ENCODE results near the gene WWOX.

WWOX gene

GRCh38 chr16:78985716-78986605, 886.5 kb downstream of the WWOX start:
- H3K9ac ChIP-seq (ENCODE audit: low read length in 2 of 2), result no peak overlapping the region
- H3K27ac ChIP-seq (ENCODE audit: low read length), result no peak overlapping the region
- no peaks in the 10 kb centered on the region for H3K36me3 ChIP-seq (ENCODE audit: control insufficient read depth in 2 of 2, insufficient read depth in 2 of 2, low read length in 2 of 2)
- H3K9me3 ChIP-seq (ENCODE audit: control insufficient read depth in 2 of 2, low read length in 2 of 2), result peaks cover 0 to 6% of the 10 kb centered on the region in 2 donors
- peaks cover 6% of the 10 kb centered on the region for H3K4me1 ChIP-seq (ENCODE audit: control insufficient read depth, insufficient read depth, low read length)
- no peaks in the 10 kb centered on the region for H3K27me3 ChIP-seq (ENCODE audit: control insufficient read depth in 1 of 2, insufficient read depth in 2 of 2, low read length in 2 of 2)
- no peak overlapping the region for H3K4me3 ChIP-seq (ENCODE audit: low read length in 2 of 2)

- Histone ChIP-seq H3K4me3 (ENCODE audit: low read length in 2 of 2) (no peak overlapping the region), H3K27me3 (ENCODE audit: control insufficient read depth in 1 of 2, insufficient read depth in 2 of 2, low read length in 2 of 2) (no peaks in the 10 kb centered on the region), H3K36me3 (ENCODE audit: control insufficient read depth in 2 of 2, insufficient read depth in 2 of 2, low read length in 2 of 2) (no peaks in the 10 kb centered on the region), H3K27ac (ENCODE audit: low read length) (no peak overlapping the region), H3K4me1 (ENCODE audit: control insufficient read depth, insufficient read depth, low read length) (peaks cover 6% of the 10 kb centered on the region), H3K9ac (ENCODE audit: low read length in 2 of 2) (no peak overlapping the region), H3K9me3 (ENCODE audit: control insufficient read depth in 2 of 2, low read length in 2 of 2) (peaks cover 0 to 6% of the 10 kb centered on the region in 2 donors)
These were observed 888.2 kb downstream of the WWOX start for GRCh38 chr16:78987666-78988065.

GRCh38 chr16:78988361-78988969, 889.0 kb downstream of the WWOX start:
- Histone ChIP-seq H3K27me3 (ENCODE audit: control insufficient read depth in 1 of 2, insufficient read depth in 2 of 2, low read length in 2 of 2) (no peaks in the 10 kb centered on the region), H3K9ac (ENCODE audit: low read length in 2 of 2) (no peak overlapping the region), H3K27ac (ENCODE audit: low read length) (no peak overlapping the region), H3K9me3 (ENCODE audit: control insufficient read depth in 2 of 2, low read length in 2 of 2) (peaks cover 0 to 2% of the 10 kb centered on the region in 2 donors), H3K36me3 (ENCODE audit: control insufficient read depth in 2 of 2, insufficient read depth in 2 of 2, low read length in 2 of 2) (no peaks in the 10 kb centered on the region), H3K4me3 (ENCODE audit: low read length in 2 of 2) (no peak overlapping the region), H3K4me1 (ENCODE audit: control insufficient read depth, insufficient read depth, low read length) (peaks cover 6% of the 10 kb centered on the region)

- Histone ChIP-seq H3K4me3 (ENCODE audit: low read length in 2 of 2) (no peak overlapping the region), H3K4me1 (ENCODE audit: control insufficient read depth, insufficient read depth, low read length) (peaks cover 6% of the 10 kb centered on the region), H3K27ac (ENCODE audit: low read length) (no peak overlapping the region), H3K9me3 (ENCODE audit: control insufficient read depth in 2 of 2, low read length in 2 of 2) (no peaks in the 10 kb centered on the region), H3K9ac (ENCODE audit: low read length in 2 of 2) (no peak overlapping the region), H3K27me3 (ENCODE audit: control insufficient read depth in 1 of 2, insufficient read depth in 2 of 2, low read length in 2 of 2) (no peaks in the 10 kb centered on the region), H3K36me3 (ENCODE audit: control insufficient read depth in 2 of 2, insufficient read depth in 2 of 2, low read length in 2 of 2) (no peaks in the 10 kb centered on the region)
These were observed 890.9 kb downstream of the WWOX start for GRCh38 chr16:78990309-78990701.

- H3K27ac ChIP-seq (ENCODE audit: low read length), result no peak overlapping the region
- peaks cover 4% of the 10 kb centered on the region for H3K4me1 ChIP-seq (ENCODE audit: control insufficient read depth, insufficient read depth, low read length)
- H3K9me3 ChIP-seq (ENCODE audit: control insufficient read depth in 2 of 2, low read length in 2 of 2), result no peaks in the 10 kb centered on the region
- no peaks in the 10 kb centered on the region for H3K27me3 ChIP-seq (ENCODE audit: control insufficient read depth in 1 of 2, insufficient read depth in 2 of 2, low read length in 2 of 2)
- H3K9ac ChIP-seq (ENCODE audit: low read length in 2 of 2), result no peak overlapping the region
- H3K4me3 ChIP-seq (ENCODE audit: low read length in 2 of 2), result no peak overlapping the region
- H3K36me3 ChIP-seq (ENCODE audit: control insufficient read depth in 2 of 2, insufficient read depth in 2 of 2, low read length in 2 of 2), result no peaks in the 10 kb centered on the region
These were observed 892.5 kb downstream of the WWOX start for GRCh38 chr16:78992001-78992400.

GRCh38 chr16:78993346-78993745, 893.9 kb downstream of the WWOX start:
- H3K4me1 ChIP-seq (ENCODE audit: control insufficient read depth, insufficient read depth, low read length), result peaks cover 4% of the 10 kb centered on the region
- no peak overlapping the region for H3K4me3 ChIP-seq (ENCODE audit: low read length in 2 of 2)
- H3K9me3 ChIP-seq (ENCODE audit: control insufficient read depth in 2 of 2, low read length in 2 of 2), result no peaks in the 10 kb centered on the region
- no peaks in the 10 kb centered on the region for H3K27me3 ChIP-seq (ENCODE audit: control insufficient read depth in 1 of 2, insufficient read depth in 2 of 2, low read length in 2 of 2)
- H3K36me3 ChIP-seq (ENCODE audit: control insufficient read depth in 2 of 2, insufficient read depth in 2 of 2, low read length in 2 of 2), result no peaks in the 10 kb centered on the region
- H3K9ac ChIP-seq (ENCODE audit: low read length in 2 of 2), result no peak overlapping the region
- H3K27ac ChIP-seq (ENCODE audit: low read length), result no peak overlapping the region

- Histone ChIP-seq H3K9me3 (ENCODE audit: control insufficient read depth in 2 of 2, low read length in 2 of 2) (no peaks in the 10 kb centered on the region), H3K9ac (ENCODE audit: low read length in 2 of 2) (no peak overlapping the region), H3K27ac (ENCODE audit: low read length) (no peak overlapping the region), H3K36me3 (ENCODE audit: control insufficient read depth in 2 of 2, insufficient read depth in 2 of 2, low read length in 2 of 2) (no peaks in the 10 kb centered on the region), H3K4me1 (ENCODE audit: control insufficient read depth, insufficient read depth, low read length) (peaks cover 4% of the 10 kb centered on the region), H3K4me3 (ENCODE audit: low read length in 2 of 2) (no peak overlapping the region), H3K27me3 (ENCODE audit: control insufficient read depth in 1 of 2, insufficient read depth in 2 of 2, low read length in 2 of 2) (no peaks in the 10 kb centered on the region)
These were observed 894.8 kb downstream of the WWOX start for GRCh38 chr16:78994135-78994745.

GRCh38 chr16:78995441-78995840, 896.0 kb downstream of the WWOX start:
- no peak overlapping the region for H3K9ac ChIP-seq (ENCODE audit: low read length in 2 of 2)
- H3K9me3 ChIP-seq (ENCODE audit: control insufficient read depth in 2 of 2, low read length in 2 of 2), result no peaks in the 10 kb centered on the region
- H3K27me3 ChIP-seq (ENCODE audit: control insufficient read depth in 1 of 2, insufficient read depth in 2 of 2, low read length in 2 of 2), result no peaks in the 10 kb centered on the region
- no peak overlapping the region for H3K27ac ChIP-seq (ENCODE audit: low read length)
- H3K4me1 ChIP-seq (ENCODE audit: control insufficient read depth, insufficient read depth, low read length), result peaks cover 2% of the 10 kb centered on the region
- no peaks in the 10 kb centered on the region for H3K36me3 ChIP-seq (ENCODE audit: control insufficient read depth in 2 of 2, insufficient read depth in 2 of 2, low read length in 2 of 2)
- H3K4me3 ChIP-seq (ENCODE audit: low read length in 2 of 2), result no peak overlapping the region

- Histone ChIP-seq H3K4me1 (ENCODE audit: control insufficient read depth, insufficient read depth, low read length) (peaks cover 3% of the 10 kb centered on the region), H3K4me3 (ENCODE audit: low read length in 2 of 2) (no peak overlapping the region), H3K9ac (ENCODE audit: low read length in 2 of 2) (no peak overlapping the region), H3K36me3 (ENCODE audit: control insufficient read depth in 2 of 2, insufficient read depth in 2 of 2, low read length in 2 of 2) (no peaks in the 10 kb centered on the region), H3K27ac (ENCODE audit: low read length) (no peak overlapping the region), H3K9me3 (ENCODE audit: control insufficient read depth in 2 of 2, low read length in 2 of 2) (no peaks in the 10 kb centered on the region), H3K27me3 (ENCODE audit: control insufficient read depth in 1 of 2, insufficient read depth in 2 of 2, low read length in 2 of 2) (no peaks in the 10 kb centered on the region)
These were observed 897.3 kb downstream of the WWOX start for GRCh38 chr16:78996790-78997189.

GRCh38 chr16:78998879-78999278, 899.4 kb downstream of the WWOX start:
- Histone ChIP-seq H3K36me3 (ENCODE audit: control insufficient read depth in 2 of 2, insufficient read depth in 2 of 2, low read length in 2 of 2) (no peaks in the 10 kb centered on the region), H3K9ac (ENCODE audit: low read length in 2 of 2) (no peak overlapping the region), H3K9me3 (ENCODE audit: control insufficient read depth in 2 of 2, low read length in 2 of 2) (no peaks in the 10 kb centered on the region), H3K27ac (ENCODE audit: low read length) (no peak overlapping the region), H3K4me3 (ENCODE audit: low read length in 2 of 2) (no peak overlapping the region), H3K4me1 (ENCODE audit: control insufficient read depth, insufficient read depth, low read length) (peaks cover 3% of the 10 kb centered on the region), H3K27me3 (ENCODE audit: control insufficient read depth in 1 of 2, insufficient read depth in 2 of 2, low read length in 2 of 2) (no peaks in the 10 kb centered on the region)
